Amniotic epithelial cell (primary cell): Measurements from ENCODE around the gene HAT1.
A peak's percentile ranks its signal among the peaks of the same experiment; 100 is the strongest.

Experiments used
- DNase-seq: peaks from one replicate; pipeline ENCODE4 v3.0.0-alpha.2; 2010; ENCODE audit warnings: low read depth

HAT1 gene

GRCh38 chr2:171921970-171922229 lies 361 bp upstream of the HAT1 start:
- no peak for DNase-seq

DNA sequence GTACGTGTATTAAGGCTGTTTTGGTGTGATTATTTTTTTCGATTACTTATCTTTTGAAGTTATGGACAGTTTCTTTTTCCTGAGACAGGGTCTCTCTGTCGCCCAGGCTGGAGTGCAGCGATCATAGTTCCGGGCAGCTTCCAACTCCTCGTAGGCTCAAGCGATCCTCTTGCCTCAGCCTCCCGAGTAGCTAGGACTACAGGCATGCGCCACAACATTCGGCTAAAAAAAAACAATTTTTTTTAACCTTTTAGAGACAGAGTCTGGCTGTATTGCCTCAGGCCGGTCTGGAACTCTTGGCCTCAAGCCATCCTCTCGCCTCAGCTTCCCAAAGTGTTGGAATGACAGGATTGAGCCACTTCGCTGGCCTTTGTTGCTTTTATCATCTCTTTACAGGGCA lies 945 bp downstream of the HAT1 start:
- peak; percentile 22 for DNase-seq

DNA sequence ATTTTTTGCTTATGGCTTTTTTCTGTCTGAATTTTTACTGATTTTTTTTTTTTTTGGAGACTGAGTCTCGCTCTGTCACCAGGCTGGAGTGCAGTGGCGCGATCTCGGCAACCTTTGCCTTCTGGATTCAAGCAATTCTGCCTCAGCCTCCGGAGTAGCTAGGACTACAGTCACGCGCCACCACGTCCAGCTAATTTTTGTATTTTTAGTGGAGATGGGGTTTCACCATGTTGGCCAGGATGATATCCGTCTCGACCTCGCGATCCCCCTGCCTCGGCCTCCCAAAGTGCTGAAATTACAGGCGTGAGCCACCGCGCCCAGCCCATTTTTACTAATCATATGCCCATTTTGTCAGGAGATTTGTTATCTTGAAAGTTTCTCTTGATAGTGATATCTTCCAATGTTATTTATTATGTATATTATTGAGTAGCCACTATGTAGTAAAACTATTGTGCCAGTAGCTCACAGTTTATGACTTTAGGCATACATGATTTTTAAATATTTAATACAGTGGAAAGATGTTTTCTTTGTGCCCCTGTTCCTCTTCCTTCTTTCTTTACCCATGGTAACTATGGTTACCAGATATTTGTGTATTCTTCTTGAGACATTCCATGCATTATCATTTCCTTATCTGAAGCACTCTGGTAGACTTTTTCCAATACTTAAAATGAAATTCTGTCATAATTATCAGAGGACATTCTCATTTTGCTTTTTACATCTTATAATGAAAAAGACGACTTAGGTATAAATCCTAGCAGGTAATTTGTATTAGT lies 2.1 kb downstream of the HAT1 start:
- no peak for DNase-seq

GRCh38 chr2:171930385-171930784 lies 8.1 kb downstream of the HAT1 start:
- no peak for DNase-seq

- DNase-seq = no peak
These were observed 16.9 kb downstream of the HAT1 start for GRCh38 chr2:171939058-171939742.

- no peak for DNase-seq
These were observed 17.4 kb downstream of the HAT1 start for GRCh38 chr2:171939743-171940071.

DNA sequence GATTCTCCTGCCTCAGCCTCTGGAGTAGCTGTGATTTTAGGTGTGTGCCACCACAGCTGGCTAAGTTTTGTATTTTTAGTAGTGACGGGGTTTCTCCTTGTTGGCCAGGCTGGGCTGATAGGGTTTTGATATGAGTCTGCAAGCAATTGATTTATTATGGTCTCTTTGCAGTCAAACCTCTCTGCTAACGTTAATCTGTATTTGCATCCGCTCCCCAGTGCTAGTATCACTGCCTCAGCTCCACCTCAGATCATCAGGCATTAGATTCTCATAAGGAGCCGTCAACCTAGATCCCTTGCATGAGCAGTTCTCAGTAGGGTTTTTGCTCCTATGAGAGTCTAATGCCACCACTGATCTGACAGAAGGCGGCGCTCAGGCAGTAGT lies 19.0 kb downstream of the HAT1 start:
- no peak for DNase-seq

GRCh38 chr2:171943869-171944268 lies 21.6 kb downstream of the HAT1 start:
- no peak for DNase-seq

DNA sequence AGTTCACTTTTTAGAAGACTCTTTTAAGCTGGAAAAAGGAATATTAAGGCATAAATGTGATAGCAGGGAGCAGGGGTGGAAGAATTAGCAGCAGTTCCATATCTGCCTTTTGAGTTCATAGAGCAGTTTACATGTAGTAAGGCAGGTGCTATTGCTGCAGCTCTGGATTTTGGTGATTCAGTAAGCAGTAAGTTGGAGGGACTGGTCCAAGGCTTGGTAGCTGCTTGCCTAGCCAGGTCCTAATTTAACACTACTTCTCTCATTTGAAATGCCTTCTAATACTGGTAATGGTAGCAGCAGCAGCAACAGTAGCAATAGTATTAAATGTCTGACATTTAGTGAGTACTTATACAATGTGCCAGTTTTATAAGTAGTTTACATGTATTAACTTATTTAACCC lies 30.0 kb downstream of the HAT1 start:
- no peak for DNase-seq

- DNase-seq = no peak
These were observed 30.5 kb downstream of the HAT1 start for GRCh38 chr2:171952748-171953147.

DNA sequence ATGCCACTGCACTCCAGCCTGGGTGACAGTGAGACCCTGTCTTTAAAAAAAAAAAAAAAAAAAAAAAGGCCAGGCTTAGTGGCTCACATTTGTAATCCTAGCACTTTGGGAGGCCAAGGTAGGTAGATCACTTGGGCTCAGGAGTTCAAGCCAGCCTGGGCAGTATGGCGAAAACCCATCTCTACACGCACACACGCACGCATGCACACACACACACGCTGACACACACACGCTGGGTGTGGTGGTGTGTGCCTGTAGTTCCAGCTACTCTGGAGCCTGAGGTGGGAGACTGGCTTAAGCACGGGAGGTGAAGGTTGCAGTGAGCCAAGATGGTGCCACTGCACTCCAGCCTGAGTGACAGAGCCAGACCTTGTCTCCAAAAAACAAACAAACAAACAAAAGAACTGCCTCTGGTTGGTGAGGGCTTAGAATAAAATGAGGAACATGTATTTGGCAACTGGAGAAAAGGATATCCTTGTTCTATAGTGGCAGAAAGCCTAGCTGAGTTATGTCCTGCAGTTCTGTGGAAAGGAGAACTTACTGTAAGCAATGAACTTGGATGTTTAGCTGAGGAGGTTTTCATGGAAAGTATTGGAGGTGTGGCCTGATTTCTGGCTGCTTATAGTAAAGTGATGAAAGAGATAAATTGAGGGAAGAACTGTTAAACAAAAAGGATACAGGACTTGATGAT lies 34.0 kb downstream of the HAT1 start:
- DNase-seq = no peak

DNA sequence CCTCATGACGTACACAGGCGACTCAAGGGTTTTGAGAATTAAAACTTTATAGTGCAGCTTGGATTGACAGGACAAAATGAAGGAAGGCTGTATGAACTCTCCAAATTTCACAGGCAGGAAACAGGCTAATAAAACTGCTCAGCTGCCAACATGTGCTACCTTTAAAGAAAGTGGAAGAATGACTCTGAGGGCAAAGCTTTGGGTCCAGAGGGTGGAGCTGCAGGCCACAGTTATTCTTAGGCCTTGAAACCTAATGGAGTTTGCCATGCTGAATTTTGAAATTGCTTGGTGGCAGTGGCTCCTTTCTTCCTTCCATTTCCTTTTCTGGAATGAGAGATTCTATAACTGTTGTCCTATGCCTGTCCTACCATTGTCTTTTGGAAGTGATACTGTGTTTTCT lies 34.8 kb downstream of the HAT1 start:
- no peak for DNase-seq

- DNase-seq = peak; percentile 80
These were observed 36.2 kb downstream of the HAT1 start for GRCh38 chr2:171958475-171958874.

DNA sequence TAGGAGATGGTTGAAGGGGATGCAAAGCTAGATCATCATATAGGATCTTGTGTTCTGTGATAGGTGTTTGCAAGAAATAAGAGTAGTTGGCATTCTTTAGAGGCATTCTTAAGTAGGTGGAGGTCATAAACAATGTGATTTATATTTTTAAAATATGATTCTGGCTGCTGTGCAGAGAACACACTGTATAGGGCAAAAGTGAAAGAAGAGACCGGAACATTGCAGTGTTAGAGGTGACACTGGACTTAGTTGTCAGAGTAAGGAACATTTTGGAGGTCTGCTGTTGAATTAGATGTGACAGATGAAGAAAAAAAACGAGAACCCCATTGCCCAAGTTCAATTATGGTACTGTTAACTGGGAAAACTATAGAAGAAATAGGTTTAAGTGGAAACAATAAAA lies 37.7 kb downstream of the HAT1 start:
- DNase-seq = no peak

- DNase-seq = no peak
These were observed 38.3 kb downstream of the HAT1 start for GRCh38 chr2:171960570-171960969.

GRCh38 chr2:171963198-171963597 lies 40.9 kb downstream of the HAT1 start:
- DNase-seq = no peak

DNA sequence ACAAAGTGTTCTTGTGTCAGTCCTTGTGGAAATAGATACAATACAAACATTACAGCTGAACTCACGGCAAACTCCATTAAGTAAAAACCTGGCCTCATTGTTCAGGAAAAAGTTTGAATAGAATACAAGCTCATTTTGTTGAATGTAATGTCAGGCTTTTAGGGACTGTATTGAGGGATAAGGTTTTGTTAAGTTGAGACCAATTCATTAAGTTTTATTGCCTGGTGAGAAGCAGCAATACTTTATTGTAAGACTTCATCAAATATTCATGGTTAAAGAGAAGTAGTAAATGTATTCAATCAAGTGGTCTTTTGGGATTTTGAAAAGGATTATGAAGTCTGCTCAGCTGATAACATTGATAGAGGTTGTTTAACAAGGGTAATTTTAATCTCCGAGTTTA lies 42.0 kb downstream of the HAT1 start:
- DNase-seq = no peak

DNA sequence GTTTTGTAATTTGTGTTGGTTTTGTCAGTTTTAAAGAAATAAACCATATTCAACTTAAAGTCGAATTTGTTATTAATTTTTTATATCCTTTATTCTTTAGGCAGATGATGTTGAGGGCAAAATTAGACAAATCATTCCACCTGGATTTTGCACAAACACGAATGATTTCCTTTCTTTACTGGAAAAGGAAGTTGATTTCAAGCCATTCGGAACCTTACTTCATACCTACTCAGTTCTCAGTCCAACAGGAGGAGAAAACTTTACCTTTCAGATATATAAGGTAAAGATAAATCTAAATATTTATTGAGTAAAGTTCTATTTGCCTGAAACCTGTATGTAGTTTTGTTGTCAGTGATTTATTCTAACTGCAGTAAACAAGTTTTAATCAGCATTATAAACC lies 43.0 kb downstream of the HAT1 start:
- DNase-seq = no peak

- DNase-seq = no peak
These were observed 43.4 kb downstream of the HAT1 start for GRCh38 chr2:171965661-171966060.

- no peak for DNase-seq
These were observed 44.0 kb downstream of the HAT1 start for GRCh38 chr2:171966235-171966634.

DNA sequence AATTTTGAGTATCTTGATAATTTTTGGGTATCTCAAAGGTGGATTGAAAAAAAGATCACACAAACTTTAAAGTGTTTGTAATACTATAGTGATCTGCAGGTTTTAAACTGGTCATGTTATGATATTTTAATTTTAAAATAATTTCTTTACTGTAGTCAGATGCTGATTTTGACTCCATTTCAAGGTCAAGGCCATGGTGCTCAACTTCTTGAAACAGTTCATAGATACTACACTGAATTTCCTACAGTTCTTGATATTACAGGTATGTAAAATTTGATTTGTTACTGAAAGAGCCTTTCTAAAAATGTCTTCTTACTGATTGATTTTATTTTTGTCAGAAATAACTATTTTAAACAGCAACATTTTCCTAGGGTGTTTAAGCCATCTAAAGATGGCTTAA lies 44.4 kb downstream of the HAT1 start:
- DNase-seq = no peak

DNA sequence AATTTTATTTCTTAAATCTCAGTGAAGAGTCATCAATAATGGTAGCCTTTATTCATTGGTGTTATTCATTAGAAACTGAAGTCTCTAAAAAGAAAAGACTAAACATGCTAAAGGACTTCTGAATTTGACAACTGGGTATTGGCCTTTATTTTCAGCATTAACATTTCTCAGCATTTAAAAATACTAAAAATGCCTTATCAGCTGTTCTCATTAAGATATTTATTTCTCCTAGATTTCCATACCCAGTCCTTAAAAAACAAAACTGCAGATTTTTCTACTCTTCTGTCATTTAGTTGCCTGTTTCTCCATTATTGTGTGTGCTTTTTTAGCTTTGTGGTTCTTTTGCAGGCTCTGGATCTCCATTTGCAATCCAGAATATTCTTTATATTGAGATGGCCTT lies 46.2 kb downstream of the HAT1 start:
- no peak for DNase-seq

DNA sequence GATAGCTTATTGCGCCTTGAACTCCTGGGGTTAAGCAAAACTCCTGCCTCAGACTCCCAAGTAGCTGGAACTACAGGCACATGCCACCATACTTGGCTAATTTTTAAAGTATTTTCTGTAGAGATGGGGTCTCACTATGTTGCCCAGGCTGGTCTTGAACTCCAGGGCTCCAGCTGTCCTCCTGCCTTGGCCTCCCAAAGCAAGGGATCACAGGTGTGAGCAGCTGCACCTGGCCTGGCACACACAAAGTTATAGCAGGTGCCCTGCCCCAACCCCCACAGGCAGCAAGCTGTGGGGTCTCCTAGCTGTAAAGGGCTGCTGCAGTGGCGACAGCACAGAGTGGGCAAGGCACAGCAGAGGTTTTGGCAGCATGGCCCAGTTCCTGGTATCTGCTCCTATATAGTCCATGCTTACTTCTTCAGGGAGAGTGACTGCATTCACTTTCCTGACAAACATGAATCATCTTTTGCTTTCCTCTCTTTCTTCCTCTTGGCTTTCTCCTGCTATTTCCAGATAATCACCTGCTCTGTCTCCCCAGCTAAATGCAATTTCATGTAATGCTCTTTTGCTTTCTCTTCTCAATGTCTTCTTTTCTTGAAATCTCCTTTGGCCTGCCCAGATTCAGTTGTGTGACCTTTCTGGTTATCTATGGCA lies 50.2 kb downstream of the HAT1 start:
- DNase-seq = no peak
